GM12872 (cell line): ENCODE measurements around the gene WNT6.

ENCODE experiments used
- CTCF ChIP-seq: IDR thresholded peaks from 3 replicates; pipeline ENCODE4 v1.5.1; 2011; ENCODE audit warnings: low read depth, mild to moderate bottlenecking, low read length, moderate library complexity; ENCODE audit not compliant: insufficient read depth

WNT6 gene

GRCh38 chr2:218893349-218894150 is 33.9 kb downstream of the WNT6 start:
- no peak for TF ChIP-seq CTCF

DNA sequence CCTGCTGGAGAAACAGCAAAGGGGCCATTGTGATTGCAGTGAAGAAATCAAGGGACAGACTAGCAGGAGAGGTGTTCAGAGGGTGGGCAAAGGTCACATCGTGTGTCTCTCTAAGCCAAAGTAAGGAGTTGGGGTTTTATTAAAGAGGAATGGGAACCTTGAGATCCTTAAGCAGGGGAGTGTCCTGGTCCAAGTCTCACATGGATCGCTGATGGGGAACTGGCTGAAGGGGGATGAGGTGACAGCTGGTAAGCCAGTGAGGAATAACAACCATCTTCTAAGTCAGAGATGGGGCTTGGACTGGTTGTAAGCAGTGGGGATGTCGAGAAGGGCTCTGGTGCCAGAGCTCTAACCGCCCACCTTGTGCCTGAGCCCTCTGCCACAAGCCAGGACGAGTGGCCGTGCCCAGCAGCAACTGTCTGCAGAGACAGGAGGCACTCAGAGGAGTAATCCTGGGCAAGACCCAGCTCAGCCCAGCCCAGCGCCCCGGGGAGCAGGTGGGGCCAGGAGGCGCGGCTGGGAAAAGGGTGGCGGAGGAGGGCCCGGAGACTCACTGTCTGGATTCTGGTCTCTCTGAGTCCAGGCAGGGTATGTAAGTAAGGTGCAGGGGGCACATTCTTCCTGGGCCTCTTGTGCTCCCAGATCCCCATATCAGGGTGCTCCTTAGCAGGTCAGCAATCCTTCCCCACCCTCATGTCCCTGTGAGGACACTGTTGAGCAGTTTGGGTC is 34.7 kb downstream of the WNT6 start:
- no peak for TF ChIP-seq CTCF

DNA sequence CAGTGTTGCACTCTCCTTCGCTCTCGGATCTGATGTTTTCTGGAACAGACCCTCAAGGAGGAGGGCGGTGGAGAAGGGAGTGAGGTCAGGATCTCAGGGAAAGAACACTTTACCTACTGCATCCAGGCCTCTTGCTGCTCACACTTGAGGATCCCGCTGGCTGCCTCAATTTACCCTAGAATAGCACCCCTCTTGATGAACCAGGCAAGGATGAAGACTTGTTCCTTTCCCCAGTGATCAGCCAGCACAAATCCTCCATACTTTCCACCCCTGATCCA is 35.2 kb downstream of the WNT6 start:
- no peak for TF ChIP-seq CTCF

DNA sequence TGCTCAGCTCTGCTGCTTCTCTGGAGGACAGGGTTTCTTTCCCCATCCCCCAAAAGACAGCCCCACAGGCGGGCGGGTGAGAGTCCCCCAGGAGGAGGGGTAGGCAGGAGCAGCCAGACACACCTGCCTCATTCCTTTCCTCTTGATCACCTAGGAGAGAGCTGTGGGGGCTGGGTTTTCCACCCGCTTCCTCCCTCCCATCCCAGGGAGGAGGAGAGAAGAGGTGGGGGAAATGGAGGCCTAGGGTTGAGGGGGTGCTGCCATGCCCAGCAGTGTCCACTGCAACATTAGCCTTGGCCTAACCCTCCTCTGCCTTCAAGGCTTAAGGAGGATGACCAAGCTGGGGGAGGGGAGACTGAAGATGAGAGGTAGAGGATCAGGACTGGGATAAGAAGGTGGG is 35.7 kb downstream of the WNT6 start:
- TF ChIP-seq CTCF = no peak

DNA sequence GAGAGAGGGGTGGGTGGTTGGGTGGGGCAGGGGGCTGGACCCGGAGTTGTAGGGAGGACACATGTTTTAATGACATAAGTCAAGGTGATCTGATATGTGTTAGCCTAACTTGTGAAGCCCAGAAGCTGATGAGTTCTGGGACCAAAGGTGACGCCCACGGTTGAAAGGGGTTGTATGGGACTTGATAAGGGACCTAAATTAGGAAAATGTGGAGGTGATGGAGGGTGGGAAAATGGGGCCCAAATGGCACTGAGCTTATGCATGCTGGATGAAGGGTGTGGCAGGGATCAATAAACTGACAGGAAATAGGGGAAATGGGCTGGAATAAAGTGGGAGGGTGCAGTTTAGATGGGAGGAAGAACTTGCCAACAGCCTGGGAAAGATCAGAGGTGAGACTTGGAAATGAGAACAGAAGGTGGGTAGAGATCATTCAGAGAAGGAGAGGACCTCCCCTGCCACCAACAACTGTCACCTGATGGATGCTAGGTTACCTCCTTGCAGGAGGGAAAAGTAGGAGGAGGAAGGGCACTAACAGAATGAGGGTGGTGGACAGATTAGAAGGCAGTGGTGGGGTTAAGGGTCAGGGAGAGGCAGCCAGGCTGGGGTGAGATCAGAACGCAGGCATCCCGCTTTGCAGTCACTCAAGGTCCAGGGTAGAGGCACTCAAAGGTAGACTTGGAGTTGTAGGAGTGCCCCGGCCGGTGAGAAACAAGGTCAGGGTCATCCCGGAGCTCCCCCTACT is 36.3 kb downstream of the WNT6 start:
- no peak for TF ChIP-seq CTCF

GRCh38 chr2:218896501-218897393 is 37.1 kb downstream of the WNT6 start:
- TF ChIP-seq CTCF = 0 out of 3 replicates have a peak, but pooled peaks have one; percentile 23
